ENCODE results near the gene NUTM2G.
"Not testable (repeated sequence)": the region's sequence is repeated elsewhere in the genome, so short reads cannot be mapped to it uniquely, and the experiment has no call there.

The NUTM2G gene

GRCh38 chr9:96928543-96928942, at the start of gene NUTM2G:
NUTM2G (plus strand) TSS chr9:96928843; CDS start chr9:96929025, 182 bp downstream.
- DNase-seq = not testable (repeated sequence)

GRCh38 chr9:96883922-96884321, 44.7 kb upstream of the NUTM2G start:
- no peak for DNase-seq

GRCh38 chr9:96884443-96884842, 44.2 kb upstream of the NUTM2G start:
- no peak for DNase-seq

- DNase-seq = no peak
Observed at GRCh38 chr9:96885424-96885823, 43.2 kb upstream of the NUTM2G start.

- no peak for DNase-seq
Observed at GRCh38 chr9:96888591-96888990, 40.1 kb upstream of the NUTM2G start.

- no peak for DNase-seq
Observed at GRCh38 chr9:96892131-96892530, 36.5 kb upstream of the NUTM2G start.

GRCh38 chr9:96900010-96900409, 28.6 kb upstream of the NUTM2G start:
- DNase-seq = not testable (repeated sequence)

- not testable (repeated sequence) for DNase-seq
Observed at GRCh38 chr9:96904947-96905722, 23.5 kb upstream of the NUTM2G start.

- not testable (repeated sequence) for DNase-seq
Observed at GRCh38 chr9:96908479-96908878, 20.2 kb upstream of the NUTM2G start.

GRCh38 chr9:96915539-96915938, 13.1 kb upstream of the NUTM2G start:
- DNase-seq = not testable (repeated sequence)

GRCh38 chr9:96916531-96916930, 12.1 kb upstream of the NUTM2G start:
- DNase-seq = not testable (repeated sequence)

GRCh38 chr9:96918550-96918949, 10.1 kb upstream of the NUTM2G start:
- DNase-seq = not testable (repeated sequence)

GRCh38 chr9:96920803-96921202, 7.8 kb upstream of the NUTM2G start:
- not testable (repeated sequence) for DNase-seq

- DNase-seq = not testable (repeated sequence)
Observed at GRCh38 chr9:96925587-96925986, 3.1 kb upstream of the NUTM2G start.

GRCh38 chr9:96931665-96932064, 3.0 kb downstream of the NUTM2G start:
- DNase-seq = not testable (repeated sequence)

GRCh38 chr9:96934097-96934496, 5.5 kb downstream of the NUTM2G start:
- DNase-seq = not testable (repeated sequence)

- not testable (repeated sequence) for DNase-seq
Observed at GRCh38 chr9:96934706-96935105, 6.1 kb downstream of the NUTM2G start.

- not testable (repeated sequence) for DNase-seq
Observed at GRCh38 chr9:96935401-96935800, 6.8 kb downstream of the NUTM2G start.

- not testable (repeated sequence) for DNase-seq
Observed at GRCh38 chr9:96937442-96937841, 8.8 kb downstream of the NUTM2G start.

- DNase-seq = not testable (repeated sequence)
Observed at GRCh38 chr9:96938957-96939665, 10.5 kb downstream of the NUTM2G start.

GRCh38 chr9:96940982-96941381, 12.3 kb downstream of the NUTM2G start:
- not testable (repeated sequence) for DNase-seq

- DNase-seq = not testable (repeated sequence)
Observed at GRCh38 chr9:96941628-96942027, 13.0 kb downstream of the NUTM2G start.

GRCh38 chr9:96942181-96942580, 13.5 kb downstream of the NUTM2G start:
- DNase-seq = not testable (repeated sequence)

- not testable (repeated sequence) for DNase-seq
Observed at GRCh38 chr9:96949346-96949745, 20.7 kb downstream of the NUTM2G start.

Data from activated CD8-positive, alpha-beta memory T cell treated with anti-CD3 and anti-CD28 coated beads for 24 hours (primary cell).